GM12892 (cell line): ENCODE measurements around the gene TIMM9. TPM values are rescaled to one million over a fixed set of nuclear protein-coding genes. Genes with fewer than 3 reads are reported as not detected.
A peak's percentile ranks its signal among the peaks of the same experiment; 100 is the strongest.

ENCODE experiments used
- DNase-seq: peaks from one replicate; pipeline ENCODE4 v3.0.0; 2011; ENCODE audit not compliant: insufficient read length
- FAIRE-seq: peaks from 2 replicates; lab custom pipeline; 2011; peaks lifted over from hg19 to GRCh38; lab: Jason Lieb, UNC
- POLR2A ChIP-seq: IDR thresholded peaks from 2 replicates; pipeline ENCODE4 v1.6.1; 2011; ENCODE audit warnings: low read depth, low read length, control low read depth
- POLR2AphosphoS5 ChIP-seq: IDR thresholded peaks from 2 replicates; pipeline ENCODE4 v1.6.1; 2011; ENCODE audit warnings: low read depth, low read length, control low read depth
- TAF1 ChIP-seq: IDR thresholded peaks from 2 replicates; pipeline ENCODE4 v1.6.1; 2011; ENCODE audit warnings: low read depth, mild to moderate bottlenecking, control low read depth, low read length, borderline replicate concordance
- polyA plus RNA-seq: library from polyadenylated mRNA; unstranded; fragments of >200 nt; gene quantifications from one replicate; pipeline ENCODE4 v1.2.1, GENCODE V29; 2012; ENCODE audit warnings: missing spikeins, inconsistent platforms; ENCODE audit not compliant: missing spikeins

The TIMM9 gene, protein sequence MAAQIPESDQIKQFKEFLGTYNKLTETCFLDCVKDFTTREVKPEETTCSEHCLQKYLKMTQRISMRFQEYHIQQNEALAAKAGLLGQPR
- 74.7 TPM for polyA plus RNA-seq

- TF ChIP-seq TAF1: no peak; the same call in 1 of the 2 replicates
- peak; percentile 74 for TF ChIP-seq POLR2A
- peak; percentile 69 for TF ChIP-seq POLR2AphosphoS5
- DNase-seq (peak; percentile 63), FAIRE-seq (peak; percentile 94)
These were observed at the start of gene TIMM9, which contains the start of gene KIAA0586 for GRCh38 chr14:58427281-58428117. Gene TIMM9 (minus strand): TSS chr14:58427531. CDS start chr14:58411945, 15,586 bp downstream. Gene KIAA0586 (plus strand): TSS chr14:58427719. CDS start chr14:58428265, 546 bp downstream.

DNA sequence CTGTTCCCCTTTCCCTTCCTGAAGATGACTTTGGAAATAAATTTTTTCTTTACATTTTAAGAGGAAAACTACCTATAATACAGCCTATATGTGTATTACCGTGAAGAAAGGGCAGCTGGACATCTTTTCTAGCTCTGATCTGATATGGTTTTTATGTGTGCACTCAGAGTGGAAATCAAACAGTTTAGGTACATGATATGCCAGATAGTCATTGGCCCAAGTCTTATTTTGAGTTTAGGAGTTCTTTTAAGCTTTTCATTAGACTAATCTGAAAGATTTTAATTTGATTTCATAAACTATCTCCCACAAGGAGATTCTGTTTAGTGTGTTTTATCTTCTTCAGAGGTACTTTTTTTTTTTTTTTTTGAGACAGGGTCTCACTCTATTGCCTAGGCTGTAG is 49.0 kb upstream of the TIMM9 start:
- DNase-seq (no peak), FAIRE-seq (no peak)
- TF ChIP-seq POLR2AphosphoS5: no peak
- no peak for TF ChIP-seq TAF1
- TF ChIP-seq POLR2A: no peak

DNA sequence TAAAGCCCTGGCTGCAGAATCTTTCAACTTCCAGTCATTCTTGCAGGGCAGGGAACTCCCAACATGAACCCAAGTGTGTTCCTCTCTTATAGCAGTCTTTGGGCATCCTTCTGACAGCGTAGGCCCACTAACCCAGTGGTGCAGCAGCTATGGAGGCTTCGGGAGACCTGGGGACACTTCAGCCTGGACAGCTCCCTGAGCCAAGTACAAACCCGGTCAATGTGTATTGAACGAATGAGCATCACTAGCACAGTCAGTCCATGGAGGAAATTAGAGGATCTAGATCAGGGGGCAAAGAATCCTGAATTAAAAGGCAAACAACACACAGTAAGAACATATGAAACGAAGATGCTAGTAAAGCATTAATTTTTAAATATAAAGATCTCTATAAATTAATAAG is 42.0 kb upstream of the TIMM9 start:
- FAIRE-seq (no peak), DNase-seq (no peak)
- TF ChIP-seq POLR2AphosphoS5 (no peak), POLR2A (no peak), TAF1 (no peak)

GRCh38 chr14:58467575-58467974 is 40.2 kb upstream of the TIMM9 start:
- DNase-seq (no peak), FAIRE-seq (no peak)
- TF ChIP-seq POLR2AphosphoS5 (no peak), TAF1 (no peak), POLR2A (no peak)

DNA sequence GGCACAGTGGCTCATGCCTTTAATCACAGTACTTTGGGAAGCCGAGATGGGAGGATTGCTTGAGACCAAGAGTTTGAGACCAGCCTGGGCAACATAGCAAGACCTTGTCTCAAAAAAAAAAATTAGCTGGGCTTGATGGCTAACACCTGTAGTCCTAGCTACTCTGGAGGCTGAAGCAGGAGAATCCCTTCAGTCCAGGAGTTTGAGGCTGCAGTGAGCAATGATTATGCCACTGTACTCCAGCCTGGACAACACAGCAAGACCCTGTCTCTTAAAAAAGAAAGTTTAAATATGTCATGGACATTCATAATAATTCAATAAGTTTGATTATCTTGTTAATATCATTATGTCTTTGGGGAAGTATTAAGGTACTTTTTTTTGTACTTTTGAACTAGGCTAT is 39.1 kb upstream of the TIMM9 start:
- DNase-seq (no peak), FAIRE-seq (no peak)
- TF ChIP-seq POLR2A: no peak
- no peak for TF ChIP-seq TAF1
- no peak for TF ChIP-seq POLR2AphosphoS5

GRCh38 chr14:58465421-58465820 is 38.1 kb upstream of the TIMM9 start:
- TF ChIP-seq POLR2AphosphoS5: no peak
- no peak for TF ChIP-seq POLR2A
- no peak for DNase-seq
- FAIRE-seq: no peak

DNA sequence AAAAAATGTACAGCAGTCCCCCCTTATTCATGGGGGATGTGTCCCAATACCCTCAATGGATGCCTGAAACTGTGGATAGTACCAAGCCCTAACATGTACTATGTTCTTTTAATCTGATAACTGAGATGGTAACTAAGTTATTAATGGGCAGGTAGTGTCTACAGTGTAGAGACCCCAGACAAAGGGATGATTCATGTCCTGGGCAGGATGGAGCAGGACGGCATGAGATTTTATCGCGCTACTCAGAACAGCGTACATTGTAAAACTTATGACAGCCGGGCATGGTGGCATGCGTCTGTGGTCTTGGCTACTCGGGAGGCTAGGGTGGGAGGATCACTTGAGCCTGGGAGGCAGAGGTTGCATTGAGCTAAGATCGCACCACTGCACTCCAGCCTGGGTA is 37.3 kb upstream of the TIMM9 start:
- DNase-seq: no peak
- FAIRE-seq: no peak
- TF ChIP-seq POLR2AphosphoS5 (no peak), POLR2A (no peak), TAF1 (no peak)

- TF ChIP-seq POLR2AphosphoS5: no peak
- no peak for TF ChIP-seq POLR2A
- no peak for TF ChIP-seq TAF1
- DNase-seq: no peak
- no peak for FAIRE-seq
These were observed 35.8 kb upstream of the TIMM9 start for GRCh38 chr14:58463147-58463546.

- DNase-seq (no peak), FAIRE-seq (no peak)
- TF ChIP-seq POLR2AphosphoS5 (no peak), TAF1 (no peak), POLR2A (no peak)
These were observed 33.4 kb upstream of the TIMM9 start for GRCh38 chr14:58460772-58461171.

DNA sequence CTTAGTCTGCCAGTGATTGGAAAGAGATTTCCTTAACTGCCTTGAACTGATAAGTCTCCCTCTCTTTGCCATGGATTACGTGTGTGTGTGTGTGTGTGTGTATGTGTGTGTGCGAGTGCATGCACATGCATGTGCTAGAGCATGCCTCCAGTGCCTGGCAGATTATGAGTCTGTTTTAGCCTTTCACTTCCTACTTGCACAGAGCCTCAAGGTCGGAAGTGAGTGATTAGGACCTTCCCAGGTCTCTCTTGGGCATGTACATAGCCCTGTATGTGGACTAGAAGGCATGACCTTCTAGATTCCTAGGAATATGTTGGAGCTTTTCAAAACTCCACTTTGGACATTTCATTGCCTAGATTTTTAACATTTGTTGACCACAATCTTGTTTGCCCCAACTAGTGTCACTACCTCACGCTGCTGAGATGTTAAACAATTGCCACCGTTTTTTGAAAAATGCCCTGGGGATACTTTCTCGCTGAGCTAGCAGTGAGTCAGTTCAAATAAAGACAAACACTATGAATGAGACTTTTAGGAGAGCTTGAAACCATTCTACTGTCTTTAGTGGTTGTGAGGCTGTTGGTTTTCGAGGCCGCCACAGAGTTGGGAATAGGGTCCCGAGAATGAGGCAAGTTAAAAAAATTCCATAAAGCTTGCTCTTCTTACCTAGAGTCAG is 28.4 kb upstream of the TIMM9 start:
- TF ChIP-seq TAF1: no peak
- no peak for TF ChIP-seq POLR2AphosphoS5
- TF ChIP-seq POLR2A: no peak
- FAIRE-seq (peak; percentile 40), DNase-seq (no peak)

DNA sequence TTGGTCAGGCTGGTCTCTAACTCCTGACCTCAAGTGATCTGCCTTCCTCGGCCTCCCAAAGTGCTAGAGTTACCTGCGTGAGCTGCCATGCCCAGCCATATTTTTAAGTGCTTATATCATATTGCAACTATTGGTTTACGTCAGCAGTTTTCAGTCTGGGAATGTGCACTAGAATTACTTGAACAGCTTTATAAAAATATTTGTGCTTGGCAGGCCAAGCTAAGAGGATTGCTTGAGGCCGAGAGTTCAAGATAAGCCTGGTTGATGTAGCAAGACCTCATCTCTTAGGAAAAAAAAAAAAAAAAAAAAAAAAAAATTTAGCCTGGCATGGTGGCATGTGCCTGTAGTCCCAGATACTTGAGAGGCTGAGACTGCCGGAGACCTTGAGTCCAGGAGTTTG is 17.3 kb upstream of the TIMM9 start:
- no peak for FAIRE-seq
- DNase-seq: no peak
- TF ChIP-seq POLR2AphosphoS5 (no peak), POLR2A (no peak), TAF1 (no peak)
